A673 (cell line): ENCODE measurements around the gene NECAP2. TPM values are rescaled to one million over a fixed set of nuclear protein-coding genes. Genes with fewer than 3 reads are reported as not detected.

Experiments
- BruUV-seq: library from RNA; stranded (reverse); fragments of 400-500 nt; replicated peaks from 2 replicates; lab custom pipeline; 2021; lab: Mats Ljungman, UMichigan
- CTCF ChIA-PET: fragments of 300-600 bp; sonication (Branson Sonifier 250); formaldehyde crosslinking; loops from one replicate; lab custom pipeline; 2022; ENCODE audit warnings: antibody characterized with exemption; lab: Charles Lee
- POLR2A ChIA-PET: fragments of 300-600 bp; sonication (Branson Sonifier 250); formaldehyde crosslinking; loops from one replicate; lab custom pipeline; 2022; ENCODE audit warnings: antibody characterized with exemption; ENCODE audit not compliant: low non-redundant PET; lab: Charles Lee
- DNase-seq: peaks from one replicate; pipeline ENCODE4 v3.0.0-alpha.2; 2015; ENCODE audit warnings: low spot score
- H3K27ac ChIP-seq: fragments of 200-600 bp; sonication (generic); 2 replicates; pipeline ENCODE4 v1.5.1; 2016; ENCODE audit warnings: mixed run types, low read depth, mild to moderate bottlenecking, mixed read lengths, antibody characterized with exemption, low read length; ENCODE audit not compliant: poor library complexity, severe bottlenecking
- H3K27me3 ChIP-seq: fragments of 200-600 bp; sonication (generic); replicated peaks from 2 replicates; pipeline ENCODE4 v1.6.1; 2017; ENCODE audit warnings: mixed run types, low read depth, mild to moderate bottlenecking, mixed read lengths, antibody characterized with exemption, low read length; ENCODE audit not compliant: insufficient read depth, poor library complexity
- H3K36me3 ChIP-seq: fragments of 200-600 bp; sonication (generic); 2 replicates; pipeline ENCODE4 v1.6.1; 2016; ENCODE audit warnings: mixed run types, mild to moderate bottlenecking, mixed read lengths, antibody characterized with exemption, low read length; ENCODE audit not compliant: insufficient read depth, poor library complexity, severe bottlenecking
- H3K4me1 ChIP-seq: fragments of 200-600 bp; sonication (generic); 2 replicates; pipeline ENCODE4 v1.6.1; 2017; ENCODE audit warnings: mixed run types, mild to moderate bottlenecking, mixed read lengths, antibody characterized with exemption, low read length; ENCODE audit not compliant: insufficient read depth, poor library complexity, severe bottlenecking
- H3K4me3 ChIP-seq: fragments of 200-600 bp; sonication (generic); 2 replicates; pipeline ENCODE4 v1.5.1; 2016; ENCODE audit warnings: low read depth, mixed run types, mild to moderate bottlenecking, mixed read lengths, low read length; ENCODE audit not compliant: poor library complexity, severe bottlenecking
- H3K9me3 ChIP-seq: fragments of 200-600 bp; sonication (generic); 2 replicates; pipeline ENCODE4 v1.6.1; 2016; ENCODE audit warnings: mixed run types, low read depth, mild to moderate bottlenecking, mixed read lengths, antibody characterized with exemption, low read length; ENCODE audit not compliant: poor library complexity, severe bottlenecking
- CTCF ChIP-seq: fragments of 300-800, 200-600 bp; sonication (generic); conservative IDR thresholded peaks from 2 replicates; pipeline ENCODE4 v1.5.1; 2017; ENCODE audit warnings: low read depth, mild to moderate bottlenecking, antibody characterized with exemption, low read length, moderate library complexity, mixed read lengths
- EZH2 ChIP-seq: fragments of 200-600 bp; sonication (generic); IDR thresholded peaks from 2 replicates; pipeline ENCODE4 v1.6.1; 2017; ENCODE audit warnings: borderline replicate concordance, low read depth, mild to moderate bottlenecking, mixed read lengths, antibody characterized with exemption, low read length; ENCODE audit not compliant: poor library complexity, severe bottlenecking
- intact Hi-C: fragments of 100-400 bp; cut with micrococcal nuclease; formaldehyde crosslinking; loops from one replicate; pipeline ENCODE4 v1.10.0; 2022; ENCODE audit not compliant: unreplicated experiment
- total RNA-seq: library from RNA; stranded (reverse); gene quantifications from 2 replicates; pipeline ENCODE4 v1.2.3, GENCODE V29; 2021

Gene NECAP2
- total RNA-seq, 1 experiment from 2014 or later, result 47.6 TPM

- no peak for DNase-seq
- peaks cover 8% of the 10 kb centered on the region for H3K4me1 ChIP-seq
- H3K4me3 ChIP-seq, result peak overlapping the region; percentile 93
- intact Hi-C loops, result no loop called here
- no peak for TF ChIP-seq EZH2
- no peak for TF ChIP-seq CTCF
- BruUV-seq, result no TSS peak
- H3K9me3 ChIP-seq, result no peaks in the 10 kb centered on the region
- no peaks in the 10 kb centered on the region for H3K27me3 ChIP-seq
- CTCF ChIA-PET, result interaction anchor here (0.7 to 1.1 kb wide), 2 partner anchors 512 to 679 kb away, joined by 3 to 4 read pairs; no protein-coding TSS in a partner anchor
- POLR2A ChIA-PET, result no interaction called here
- H3K36me3 ChIP-seq, result peaks cover 8% of the 10 kb centered on the region
- H3K27ac ChIP-seq, result peak overlapping the region; percentile 80
Measured at GRCh38 chr1:16440131-16440469, 424 bp upstream of the NECAP2 start.

- no peak for DNase-seq
- peak overlapping the region; percentile 80 for H3K27ac ChIP-seq
- peak overlapping the region; percentile 93 for H3K4me3 ChIP-seq
- H3K4me1 ChIP-seq, result peaks cover 8% of the 10 kb centered on the region
- ChIA-PET POLR2A (no interaction called here), CTCF (no interaction called here)
- H3K9me3 ChIP-seq, result no peaks in the 10 kb centered on the region
- H3K36me3 ChIP-seq, result peaks cover 12% of the 10 kb centered on the region
- TF ChIP-seq CTCF (no peak), EZH2 (no peak)
- BruUV-seq, result no TSS peak
- no peaks in the 10 kb centered on the region for H3K27me3 ChIP-seq
- intact Hi-C loops, result no loop called here
Measured at GRCh38 chr1:16441282-16441665, 750 bp downstream of the NECAP2 start.

DNA sequence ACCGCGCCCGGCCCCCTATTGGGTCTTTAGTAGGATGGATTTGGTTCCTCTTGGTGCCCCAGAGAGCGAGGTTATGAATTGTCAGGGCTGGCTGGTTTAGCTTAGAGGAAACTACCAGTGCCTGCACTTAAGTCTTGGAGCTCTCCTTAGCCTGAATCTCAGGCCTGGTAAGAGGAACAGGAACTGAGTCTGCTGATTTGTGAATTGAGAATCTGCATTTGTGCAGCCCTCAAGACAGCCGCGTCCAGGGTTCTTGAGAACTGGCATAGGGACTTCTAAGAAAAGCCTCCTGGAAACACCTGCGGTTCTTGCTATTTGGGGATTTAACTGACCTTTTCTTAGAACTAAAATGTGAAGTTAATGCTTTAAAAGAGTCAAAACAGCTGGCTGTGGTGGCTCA, 1.7 kb downstream of the NECAP2 start:
- DNase-seq, result no peak
- Histone ChIP-seq H3K36me3 (peaks cover 12% of the 10 kb centered on the region), H3K9me3 (no peaks in the 10 kb centered on the region), H3K4me1 (peaks cover 8% of the 10 kb centered on the region), H3K4me3 (no peak overlapping the region), H3K27ac (no peak overlapping the region), H3K27me3 (no peaks in the 10 kb centered on the region)
- BruUV-seq, result no TSS peak
- TF ChIP-seq EZH2 (no peak), CTCF (no peak)
- intact Hi-C loops, result no loop called here
- POLR2A ChIA-PET, result no interaction called here
- CTCF ChIA-PET, result no interaction called here
